K562 (cell line): ENCODE data around the gene RSAD1. TPM values are rescaled to one million over a fixed set of nuclear protein-coding genes. Genes with fewer than 3 reads are reported as not detected.

Source experiments
- CBX3 ChIP-seq, 2 experiments: IDR thresholded peaks; 1 replicate in 1 of 2; 2 replicates in 1 of 2; pipeline ENCODE4 v1.6.1; 2012; ENCODE audit warnings: inconsistent platforms in 2 of 2, low read length in 2 of 2, borderline replicate concordance in 1 of 2, control low read depth in 1 of 2
- FOXP4 ChIP-seq: sonication (generic); formaldehyde crosslinking; IDR thresholded peaks from 2 replicates; pipeline ENCODE4 v1.8.0; 2022; ENCODE audit warnings: mild to moderate bottlenecking, missing genetic modification reagents, borderline replicate concordance
- HMG20B ChIP-seq: fragments of 250-450 bp; sonication (Bioruptor Pico); IDR thresholded peaks from 2 replicates; pipeline ENCODE4 v1.5.0; 2021; ENCODE audit warnings: mild to moderate bottlenecking
- HNRNPK ChIP-seq: fragments of 200-400 bp; formaldehyde crosslinking; IDR thresholded peaks from one replicate; pipeline ENCODE4 v1.6.1; 2018; ENCODE audit warnings: mild to moderate bottlenecking, low read depth, low read length; ENCODE audit not compliant: poor library complexity, severe bottlenecking
- KAT7 ChIP-seq: sonication (generic); formaldehyde crosslinking; IDR thresholded peaks from 2 replicates; pipeline ENCODE4 v1.8.0; 2022; ENCODE audit warnings: missing genetic modification reagents, mild to moderate bottlenecking, borderline replicate concordance
- KHSRP ChIP-seq: fragments of 450-650 bp; IDR thresholded peaks from 2 replicates; pipeline ENCODE4 v1.6.1; 2017
- NEUROD1 ChIP-seq: fragments of 150-350 bp; IDR thresholded peaks from 2 replicates; pipeline ENCODE4 v1.6.1; 2014; ENCODE audit warnings: borderline replicate concordance, low read length, low read depth; ENCODE audit not compliant: partially characterized antibody
- PPARD ChIP-seq: fragments of 250-450 bp; sonication (Bioruptor Pico); IDR thresholded peaks from 2 replicates; pipeline ENCODE4 v1.8.0; 2022; ENCODE audit warnings: inconsistent platforms, mild to moderate bottlenecking, moderate library complexity
- RBFOX2 ChIP-seq: fragments of 200-400 bp; formaldehyde crosslinking; IDR thresholded peaks from 2 replicates; pipeline ENCODE4 v1.6.1; 2017; ENCODE audit warnings: low read depth, mild to moderate bottlenecking, low read length, moderate library complexity
- SNRNP70 ChIP-seq: fragments of 200-400 bp; formaldehyde crosslinking; optimal IDR thresholded peaks from 2 replicates; pipeline ENCODE3; 2017; ENCODE audit warnings: low read depth, low read length
- SP2 ChIP-seq: IDR thresholded peaks from 2 replicates; pipeline ENCODE4 v1.6.1; 2011; ENCODE audit warnings: mild to moderate bottlenecking, low read depth, low read length, moderate library complexity; ENCODE audit not compliant: poor library complexity, severe bottlenecking; ENCODE audit errors: extremely low read depth
- TRIM28 ChIP-seq: fragments of 450-650 bp; IDR thresholded peaks from 2 replicates; pipeline ENCODE4 v1.6.1; 2017
- ZBTB7A ChIP-seq: IDR thresholded peaks from 2 replicates; pipeline ENCODE4 v1.6.1; 2011; ENCODE audit warnings: low read depth, mild to moderate bottlenecking, low read length, moderate library complexity, borderline replicate concordance; ENCODE audit not compliant: control insufficient read depth
- ZC3H4 ChIP-seq: sonication (generic); formaldehyde crosslinking; IDR thresholded peaks from 2 replicates; pipeline ENCODE4 v1.9.0; 2021; ENCODE audit warnings: missing genetic modification reagents, borderline replicate concordance
- ZNF253 ChIP-seq: fragments of 250-450 bp; sonication (Bioruptor Pico); conservative IDR thresholded peaks from 2 replicates; pipeline ENCODE4 v1.6.1; 2021; ENCODE audit warnings: mild to moderate bottlenecking
- ZNF318 ChIP-seq, 2 experiments: fragments of 450-650 bp; IDR thresholded peaks; 2 replicates each; pipeline ENCODE4 v1.6.1; 2016; ENCODE audit warnings: mild to moderate bottlenecking in 2 of 2, borderline replicate concordance in 1 of 2, low read depth in 1 of 2, moderate library complexity in 1 of 2
- ZNF79 ChIP-seq: fragments of 250-450 bp; sonication (Bioruptor Pico); IDR thresholded peaks from 2 replicates; pipeline ENCODE4 v1.4.0; 2020; ENCODE audit warnings: low read depth, mild to moderate bottlenecking, moderate library complexity
- polyA plus RNA-seq, 8 experiments: library from polyadenylated mRNA; depleted of rRNA in 4 of 8; stranded (reverse) in 5 of 8; unstranded in 3 of 8; fragments of >200 nt; fragmentation: Nextera tagmentation in 2 of 8; fragmentation: Illumina TruSeq in 1 of 8; extraction: Ambion mirVana in 2 of 8; extraction: Trizol in 1 of 8; gene quantifications; 2 replicates each; pipeline versions ENCODE4 v1.2.1 to v1.2.3, GENCODE V29; 2011 to 2014; ENCODE audit warnings: inconsistent platforms in 1 of 8, missing spikeins in 1 of 8
- total RNA-seq, 7 experiments: library from RNA; depleted of rRNA in 6 of 7; stranded (reverse); fragments of >200 nt in 6 of 7; fragmentation: Illumina TruSeq in 2 of 7; extraction: Trizol in 2 of 7; gene quantifications; 2 replicates each; pipeline versions ENCODE4 v1.2.1 to v1.2.3, GENCODE V29; 2011 to 2021; ENCODE audit warnings: low replicate concordance in 1 of 7
- TF ChIP-seq, protein P1 (sequence below): sonication (generic); IDR thresholded peaks from 2 replicates; pipeline ENCODE4 v1.6.1; 2016

The RSAD1 gene
- total and polyA plus RNA-seq, 9 of the 15 experiments (the other 6 are each of a cell fraction or from before 2014, with no cell fraction given), result 4.5 to 42.5 (median 26.8) TPM

- TF ChIP-seq, protein P1, sequence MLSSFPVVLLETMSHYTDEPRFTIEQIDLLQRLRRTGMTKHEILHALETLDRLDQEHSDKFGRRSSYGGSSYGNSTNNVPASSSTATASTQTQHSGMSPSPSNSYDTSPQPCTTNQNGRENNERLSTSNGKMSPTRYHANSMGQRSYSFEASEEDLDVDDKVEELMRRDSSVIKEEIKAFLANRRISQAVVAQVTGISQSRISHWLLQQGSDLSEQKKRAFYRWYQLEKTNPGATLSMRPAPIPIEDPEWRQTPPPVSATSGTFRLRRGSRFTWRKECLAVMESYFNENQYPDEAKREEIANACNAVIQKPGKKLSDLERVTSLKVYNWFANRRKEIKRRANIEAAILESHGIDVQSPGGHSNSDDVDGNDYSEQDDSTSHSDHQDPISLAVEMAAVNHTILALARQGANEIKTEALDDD, result no peak
- TF ChIP-seq KAT7 (CRISPR knock-in tag), result no peak
- TF ChIP-seq CBX3 (IDR thresholded peaks at IDR 0.05; ENCODE audit: borderline replicate concordance in 1 of 2, low read length in 2 of 2), result no peak
- TF ChIP-seq HMG20B (CRISPR knock-in tag), result no peak
- no peak for TF ChIP-seq PPARD
- TF ChIP-seq KHSRP, result no peak
- TF ChIP-seq ZNF318 (IDR thresholded peaks at IDR 0.05; ENCODE audit: borderline replicate concordance in 1 of 2, low read depth in 1 of 2), result no peak
- TF ChIP-seq SP2, result no peak
- TF ChIP-seq NEUROD1, result no peak
- TF ChIP-seq RBFOX2, result no peak
- no peak for TF ChIP-seq SNRNP70
- no peak for TF ChIP-seq FOXP4 (CRISPR knock-in tag)
- no peak for TF ChIP-seq ZC3H4
- TF ChIP-seq ZNF253 (CRISPR knock-in tag), result no peak
- no peak for TF ChIP-seq TRIM28
- no peak for TF ChIP-seq ZBTB7A
- no peak for TF ChIP-seq HNRNPK
- 0 out of 2 replicates have a peak, but pooled peaks have one; percentile 57 for TF ChIP-seq ZNF79 (CRISPR knock-in tag)
These were observed 30.0 kb upstream of the RSAD1 start (continued) for GRCh38 chr17:50448643-50449042.
